Endothelial cell of umbilical vein (primary cell): Measurements from ENCODE around the gene KCNQ5. TPM values are rescaled to one million over a fixed set of nuclear protein-coding genes. Genes with fewer than 3 reads are reported as not detected.

Source experiments
- BruUV-seq: library from RNA; stranded (reverse); fragments of 400-500 nt; replicated peaks from 2 replicates; lab custom pipeline; 2021; lab: Mats Ljungman, UMichigan
- CTCF ChIA-PET: fragments of 300-600, 350-600 bp; sonication (Branson Sonifier 250); formaldehyde crosslinking; loops from one replicate; lab custom pipeline; 2021; ENCODE audit warnings: antibody characterized with exemption, inconsistent platforms; lab: Charles Lee
- POLR2A ChIA-PET: fragments of 300-600, 350-600 bp; sonication (Branson Sonifier 250); formaldehyde crosslinking; loops from one replicate; lab custom pipeline; 2021; ENCODE audit warnings: antibody characterized with exemption, inconsistent platforms; lab: Charles Lee
- DNase-seq: peaks from one replicate; pipeline ENCODE4 v3.0.0-alpha.2; 2011; ENCODE audit warnings: low read depth, low spot score
- FAIRE-seq: peaks from 2 replicates; lab custom pipeline; 2011; peaks lifted over from hg19 to GRCh38; lab: Jason Lieb, UNC
- H2AFZ ChIP-seq: 2 replicates; pipeline ENCODE4 v1.6.0; 2012; ENCODE audit warnings: low read depth, low read length, control low read depth, inconsistent platforms
- H3K27ac ChIP-seq: 2 replicates; pipeline ENCODE4 v1.5.1; 2011; ENCODE audit warnings: low read depth, mild to moderate bottlenecking, control low read depth, low read length, moderate library complexity; ENCODE audit not compliant: insufficient read depth
- H3K27me3 ChIP-seq, 2 experiments: 2 replicates each; pipeline versions ENCODE4 v1.6.0 to v1.6.1; 2011; ENCODE audit warnings: low read length in 2 of 2, mixed read lengths in 1 of 2; ENCODE audit not compliant: control insufficient read depth in 2 of 2, insufficient read depth in 2 of 2
- H3K36me3 ChIP-seq, 2 experiments: 2 replicates in 1 of 2; 3 replicates in 1 of 2; pipeline ENCODE4 v1.5.1; 2011; ENCODE audit warnings: low read length in 2 of 2, mild to moderate bottlenecking in 1 of 2, moderate library complexity in 1 of 2; ENCODE audit not compliant: control insufficient read depth in 2 of 2, insufficient read depth in 2 of 2; ENCODE audit errors: extremely low read depth in 1 of 2
- H3K4me1 ChIP-seq: 3 replicates; pipeline ENCODE4 v1.5.1; 2011; ENCODE audit warnings: mild to moderate bottlenecking, low read length; ENCODE audit not compliant: control insufficient read depth, insufficient read depth; ENCODE audit errors: extremely low read depth
- H3K4me2 ChIP-seq: 2 replicates; pipeline ENCODE4 v1.6.1; 2011; ENCODE audit warnings: low read length, control low read depth, mixed read lengths; ENCODE audit not compliant: insufficient read depth
- H3K4me3 ChIP-seq, 3 experiments: fragments of 200-600 bp in 1 of 3; sonication (generic), shearing (Covaris generic) in 1 of 3; replicated peaks in 1 of 3; 2 replicates each; pipeline ENCODE4 v1.5.1; 2011 to 2016; ENCODE audit warnings: control low read depth in 3 of 3, low read length in 3 of 3, mild to moderate bottlenecking in 2 of 3, inconsistent platforms in 1 of 3, low read depth in 1 of 3, moderate library complexity in 1 of 3; ENCODE audit not compliant: insufficient read depth in 1 of 3
- H3K79me2 ChIP-seq: 2 replicates; pipeline ENCODE4 v1.6.0; 2012; ENCODE audit warnings: low read length, inconsistent platforms; ENCODE audit not compliant: control insufficient read depth, insufficient read depth
- H3K9ac ChIP-seq: replicated peaks from 2 replicates; pipeline ENCODE3; 2011; ENCODE audit warnings: low read length, control low read depth; ENCODE audit not compliant: insufficient read depth; ENCODE audit errors: extremely low read depth
- H3K9me1 ChIP-seq: replicated peaks from 3 replicates; pipeline ENCODE4 v1.6.0; 2011; ENCODE audit warnings: mild to moderate bottlenecking, low read length; ENCODE audit not compliant: control insufficient read depth, insufficient read depth; ENCODE audit errors: extremely low read depth
- H3K9me3 ChIP-seq: replicated peaks from 2 replicates; pipeline ENCODE4 v1.5.1; 2012; ENCODE audit warnings: low read length, inconsistent platforms; ENCODE audit not compliant: control insufficient read depth, insufficient read depth
- H4K20me1 ChIP-seq: replicated peaks from 2 replicates; pipeline ENCODE3; 2011; ENCODE audit warnings: mild to moderate bottlenecking, low read length; ENCODE audit not compliant: control insufficient read depth, insufficient read depth; ENCODE audit errors: extremely low read depth
- EZH2 ChIP-seq: IDR thresholded peaks from 2 replicates; pipeline ENCODE4 v1.6.1; 2012; ENCODE audit warnings: borderline replicate concordance, low read depth, mild to moderate bottlenecking, moderate library complexity, low read length, inconsistent platforms; ENCODE audit not compliant: severe bottlenecking
- FOS ChIP-seq: IDR thresholded peaks from 2 replicates; pipeline ENCODE4 v1.6.1; 2011; ENCODE audit warnings: mild to moderate bottlenecking, low read length, moderate library complexity, borderline replicate concordance; ENCODE audit not compliant: insufficient read depth
- GATA2 ChIP-seq: IDR thresholded peaks from 2 replicates; pipeline ENCODE4 v1.7.0; 2011; ENCODE audit warnings: low read depth, mild to moderate bottlenecking, moderate library complexity, mixed read lengths, low read length; ENCODE audit not compliant: insufficient read length, insufficient read depth
- JUN ChIP-seq: IDR thresholded peaks from 2 replicates; pipeline ENCODE4 v1.6.1; 2011; ENCODE audit warnings: borderline replicate concordance, low read depth; ENCODE audit not compliant: insufficient read length, insufficient read depth
- MAX ChIP-seq: IDR thresholded peaks from 2 replicates; pipeline ENCODE4 v1.6.1; 2011; ENCODE audit not compliant: insufficient read depth, insufficient read length
- MYC ChIP-seq: IDR thresholded peaks from one replicate; pipeline ENCODE4 v1.6.1; 2011; ENCODE audit warnings: mild to moderate bottlenecking, low read depth, low read length
- POLR2A ChIP-seq: IDR thresholded peaks from 2 replicates; pipeline ENCODE4 v1.6.1; 2012; ENCODE audit warnings: low read depth, mild to moderate bottlenecking, control low read depth, low read length
- POLR2AphosphoS5 ChIP-seq: IDR thresholded peaks from 2 replicates; pipeline ENCODE4 v1.6.1; 2012; ENCODE audit warnings: low read depth, mild to moderate bottlenecking, control low read depth, low read length, moderate library complexity; ENCODE audit not compliant: insufficient read depth
- dilution Hi-C: fragments of 300-500 bp; cut with MboI; formaldehyde crosslinking; loops from one replicate; pipeline ENCODE4 v1.15.0; 2019; ENCODE audit warnings: low sequenced_read_pairs; ENCODE audit not compliant: extremely low pct_ligation_motif_present
- intact Hi-C: fragments of 100-400 bp; cut with micrococcal nuclease; formaldehyde crosslinking; loops from one replicate; pipeline ENCODE4 v1.10.0; 2022
- polyA plus RNA-seq, 4 experiments: library from polyadenylated mRNA; depleted of rRNA in 3 of 4; stranded (reverse) in 3 of 4; unstranded in 1 of 4; fragments of >200 nt; gene quantifications; 2 replicates each; pipeline versions ENCODE4 v1.2.1 to v1.2.3, GENCODE V29; 2011 to 2012; ENCODE audit warnings: missing spikeins in 1 of 4
- total RNA-seq: library from RNA; stranded (reverse); gene quantifications from 2 replicates; pipeline ENCODE4 v1.2.3, GENCODE V29; 2021
- TF ChIP-seq, protein P1 (sequence below), 2 donors: IDR thresholded peaks; 1 replicate in 1 of 2; 2 replicates in 1 of 2; pipeline ENCODE4 v1.5.1; 2011; ENCODE audit warnings: low read length in 2 of 2, mild to moderate bottlenecking in 2 of 2, moderate library complexity in 2 of 2, control low read depth in 1 of 2, inconsistent platforms in 1 of 2, low read depth in 1 of 2; ENCODE audit not compliant: insufficient read depth in 1 of 2; ENCODE audit errors: extremely low read depth in 1 of 2

KCNQ5 gene
- total and polyA plus RNA-seq, 2 donors (not counting 3 experiments of a cell fraction or from before 2014, with no cell fraction given), result 0.22 TPM; not detected in 1

GRCh38 chr6:72699159-72699558, 77.3 kb downstream of the KCNQ5 start:
- no TSS peak for BruUV-seq
- Histone ChIP-seq H3K9me3 (no peaks in the 10 kb centered on the region), H4K20me1 (no peaks in the 10 kb centered on the region), H3K27me3 (peaks cover 0 to 2% of the 10 kb centered on the region in 2 experiments), H3K4me3 (no peak overlapping the region), H3K9me1 (no peaks in the 10 kb centered on the region), H3K36me3 (no peaks in the 10 kb centered on the region), H3K4me2 (no peak overlapping the region), H3K9ac (no peak overlapping the region), H2AFZ (no peak overlapping the region), H3K79me2 (no peaks in the 10 kb centered on the region), H3K4me1 (no peaks in the 10 kb centered on the region), H3K27ac (no peak overlapping the region)
- no peak for FAIRE-seq
- CTCF ChIA-PET, result no interaction called here
- POLR2A ChIA-PET, result no interaction called here
- TF ChIP-seq POLR2AphosphoS5 (no peak), EZH2 (no peak), MYC (no peak), POLR2A (no peak), GATA2 (no peak), FOS (no peak), MAX (no peak), JUN (no peak)
- TF ChIP-seq, protein P1, sequence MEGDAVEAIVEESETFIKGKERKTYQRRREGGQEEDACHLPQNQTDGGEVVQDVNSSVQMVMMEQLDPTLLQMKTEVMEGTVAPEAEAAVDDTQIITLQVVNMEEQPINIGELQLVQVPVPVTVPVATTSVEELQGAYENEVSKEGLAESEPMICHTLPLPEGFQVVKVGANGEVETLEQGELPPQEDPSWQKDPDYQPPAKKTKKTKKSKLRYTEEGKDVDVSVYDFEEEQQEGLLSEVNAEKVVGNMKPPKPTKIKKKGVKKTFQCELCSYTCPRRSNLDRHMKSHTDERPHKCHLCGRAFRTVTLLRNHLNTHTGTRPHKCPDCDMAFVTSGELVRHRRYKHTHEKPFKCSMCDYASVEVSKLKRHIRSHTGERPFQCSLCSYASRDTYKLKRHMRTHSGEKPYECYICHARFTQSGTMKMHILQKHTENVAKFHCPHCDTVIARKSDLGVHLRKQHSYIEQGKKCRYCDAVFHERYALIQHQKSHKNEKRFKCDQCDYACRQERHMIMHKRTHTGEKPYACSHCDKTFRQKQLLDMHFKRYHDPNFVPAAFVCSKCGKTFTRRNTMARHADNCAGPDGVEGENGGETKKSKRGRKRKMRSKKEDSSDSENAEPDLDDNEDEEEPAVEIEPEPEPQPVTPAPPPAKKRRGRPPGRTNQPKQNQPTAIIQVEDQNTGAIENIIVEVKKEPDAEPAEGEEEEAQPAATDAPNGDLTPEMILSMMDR (IDR thresholded peaks at IDR 0.05; ENCODE audit: extremely low read depth in 1 of 2, insufficient read depth in 1 of 2, low read depth in 1 of 2, low read length in 2 of 2), result no peak
- intact Hi-C loops (no loop called here), dilution Hi-C loops (no loop called here)
- DNase-seq, result no peak
